SK-N-DZ (cell line): ENCODE results near the gene DLG1.

Experiments used
- DNase-seq: peaks from one replicate; pipeline ENCODE4 v3.0.0-alpha.2; 2015; ENCODE audit warnings: low spot score

The DLG1 gene

DNA sequence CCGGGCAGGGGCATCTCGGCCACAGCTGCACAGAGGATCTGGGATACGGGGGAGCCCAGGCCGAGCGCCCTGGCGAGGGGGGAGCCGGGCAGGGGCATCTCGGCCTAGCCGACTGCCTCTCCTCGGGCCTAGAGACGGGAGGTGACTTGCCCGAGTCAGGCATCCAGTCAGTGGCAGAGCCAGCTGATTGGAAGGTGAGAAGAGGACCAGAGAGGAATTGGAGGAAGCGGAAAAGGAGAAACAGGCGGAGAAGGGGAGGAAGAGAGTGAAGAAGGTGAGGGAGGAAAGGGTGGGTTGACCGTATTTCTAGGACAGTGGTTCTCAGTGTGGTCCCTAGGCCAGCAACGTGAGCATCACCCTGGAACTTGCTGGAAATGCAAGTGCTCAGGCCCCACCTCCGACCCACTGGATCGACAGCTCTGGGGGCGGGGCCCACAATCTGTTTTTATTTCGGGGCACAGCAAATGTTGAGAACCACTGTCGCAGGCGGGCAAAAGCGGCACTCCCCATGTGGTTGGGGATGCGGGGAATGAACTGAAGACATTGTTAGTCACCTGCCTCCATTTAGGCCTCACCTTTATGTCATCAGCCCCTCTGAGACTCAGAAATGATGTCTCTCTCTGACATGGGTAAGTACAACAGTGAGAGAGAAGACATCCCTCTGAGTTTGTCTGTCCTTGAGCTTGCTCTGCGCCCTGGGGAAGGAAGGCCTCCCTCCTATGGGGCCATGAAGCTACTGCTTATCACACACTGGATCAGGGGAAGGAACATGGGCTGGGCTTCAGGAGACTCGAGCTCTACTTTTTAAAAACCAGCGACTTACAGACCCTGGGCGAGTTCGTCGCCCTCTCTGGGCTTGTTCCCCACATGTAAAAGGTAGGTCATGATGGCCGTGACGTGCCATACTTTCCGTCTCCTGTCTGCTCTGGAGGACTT is 267.8 kb downstream of the DLG1 start:
- no peak for DNase-seq

DNA sequence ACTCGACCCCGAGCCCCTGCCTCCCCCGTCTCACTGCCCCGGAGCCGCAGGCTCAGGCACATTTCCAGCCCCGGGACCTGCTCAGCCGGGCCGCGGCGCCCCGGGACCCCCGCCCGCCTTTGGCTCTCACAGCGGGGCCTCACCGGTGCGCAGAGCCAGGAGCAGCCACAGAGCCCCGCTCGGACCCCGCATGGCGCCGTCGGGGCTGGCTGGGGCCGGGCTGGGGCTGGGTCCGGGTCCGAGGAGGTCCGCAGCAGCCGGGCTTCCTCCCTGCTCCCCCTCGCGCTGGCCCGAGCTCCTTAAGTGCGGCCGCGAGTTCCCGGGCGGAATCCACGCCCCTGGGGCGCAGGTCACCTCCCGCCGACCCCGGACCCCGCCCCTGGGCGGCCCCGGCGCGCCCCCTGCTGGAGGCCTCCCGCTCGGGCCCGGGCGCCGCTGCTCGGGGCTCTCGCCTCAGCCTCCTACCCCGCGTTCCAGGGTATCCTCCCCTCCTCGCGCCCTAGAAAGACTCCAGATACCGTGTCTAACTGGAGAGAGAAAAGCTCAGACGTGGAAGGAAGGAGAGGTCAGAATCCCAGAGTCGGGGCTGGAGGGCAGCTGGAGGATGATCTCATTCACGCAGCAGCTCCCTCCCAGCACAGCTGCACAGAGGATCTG is 268.8 kb downstream of the DLG1 start, which contains the start of gene MELTF:
TSS of gene MELTF (minus strand) at position 307 of the 657 bp plus-strand sequence. CDS start at position 192, 115 bp downstream.
- peak; percentile 75 for DNase-seq

- DNase-seq: no peak
Observed at GRCh38 chr3:197028728-197029510, 269.5 kb downstream of the DLG1 start.

DNA sequence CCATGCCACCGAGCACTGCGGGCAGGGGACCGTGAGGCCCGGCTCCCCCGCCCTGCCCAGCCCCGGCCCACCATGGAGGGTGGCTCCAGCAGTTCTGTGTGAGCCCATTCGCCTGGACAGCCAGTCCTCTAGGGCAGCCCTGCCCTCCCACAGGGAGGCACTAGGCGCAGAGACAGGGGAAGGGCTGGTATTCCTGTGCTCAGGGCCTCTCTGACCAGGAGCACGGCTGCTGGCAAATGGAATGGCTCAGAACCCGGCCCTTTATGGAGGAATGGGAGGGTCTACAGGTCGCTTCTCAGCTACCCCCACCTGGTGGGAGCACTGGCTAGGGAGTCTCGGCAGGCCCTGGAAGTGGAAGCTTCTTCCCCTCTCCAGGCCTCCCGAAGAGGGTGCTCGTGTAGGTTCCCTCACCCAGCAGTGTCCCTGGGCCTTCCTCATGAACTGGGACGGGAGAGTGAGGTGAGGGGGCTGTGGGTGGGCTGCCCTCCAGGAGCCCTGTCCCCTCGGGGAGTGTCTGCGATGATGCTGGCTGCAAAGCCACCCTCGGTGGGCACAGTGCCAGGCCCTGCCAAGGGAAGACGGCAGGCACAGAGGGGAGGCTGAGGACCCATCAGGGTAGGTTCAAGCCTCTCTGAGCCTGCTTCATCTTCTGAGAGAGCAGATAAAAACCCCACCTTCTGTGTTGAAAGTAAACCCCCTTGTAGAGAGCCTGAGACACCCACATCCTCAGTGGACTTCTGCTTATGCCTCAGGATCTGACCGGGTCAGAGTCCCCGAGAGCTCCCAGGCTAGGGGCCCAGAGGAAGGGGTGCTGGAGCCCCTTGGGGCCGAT is 270.3 kb downstream of the DLG1 start:
- DNase-seq: no peak

DNA sequence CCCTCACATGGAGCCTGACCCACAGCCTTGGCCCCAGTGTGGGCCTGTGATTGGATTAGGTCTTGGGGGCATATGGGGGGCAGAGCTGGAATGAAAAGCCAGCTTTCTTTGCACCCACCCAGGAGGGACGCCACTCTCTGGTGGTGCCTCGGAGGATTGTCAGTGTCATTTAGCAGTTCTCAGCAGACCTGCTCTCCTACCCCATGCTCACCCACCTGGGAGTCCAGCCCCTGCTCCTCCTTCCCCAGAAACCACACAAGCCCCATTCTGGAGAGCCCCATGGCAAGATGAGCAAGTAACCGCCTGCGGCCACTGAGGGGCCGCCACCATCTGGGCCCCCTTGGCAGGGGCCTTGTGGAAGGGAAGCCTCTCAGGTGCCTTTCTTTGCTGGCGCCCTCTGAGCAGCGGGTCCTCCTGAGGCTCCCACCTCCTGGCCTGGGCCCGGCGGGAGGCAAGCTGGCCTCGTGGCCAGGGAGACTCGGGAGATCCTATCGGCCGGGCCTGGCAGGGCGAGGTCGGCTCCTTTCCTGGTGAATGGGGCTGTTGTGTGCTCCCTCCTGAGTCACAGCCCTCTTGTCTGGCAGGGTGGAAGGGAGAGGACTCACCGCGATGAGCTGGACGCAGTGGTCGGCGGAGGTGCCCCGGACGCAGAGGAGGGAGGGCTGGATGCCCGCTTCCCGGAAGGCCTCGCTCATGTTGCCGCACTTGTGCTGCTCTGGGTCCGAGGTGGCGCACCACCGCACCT is 271.1 kb downstream of the DLG1 start:
- no peak for DNase-seq

GRCh38 chr3:197026481-197026866 is 271.9 kb downstream of the DLG1 start:
- DNase-seq: peak; percentile 63

DNA sequence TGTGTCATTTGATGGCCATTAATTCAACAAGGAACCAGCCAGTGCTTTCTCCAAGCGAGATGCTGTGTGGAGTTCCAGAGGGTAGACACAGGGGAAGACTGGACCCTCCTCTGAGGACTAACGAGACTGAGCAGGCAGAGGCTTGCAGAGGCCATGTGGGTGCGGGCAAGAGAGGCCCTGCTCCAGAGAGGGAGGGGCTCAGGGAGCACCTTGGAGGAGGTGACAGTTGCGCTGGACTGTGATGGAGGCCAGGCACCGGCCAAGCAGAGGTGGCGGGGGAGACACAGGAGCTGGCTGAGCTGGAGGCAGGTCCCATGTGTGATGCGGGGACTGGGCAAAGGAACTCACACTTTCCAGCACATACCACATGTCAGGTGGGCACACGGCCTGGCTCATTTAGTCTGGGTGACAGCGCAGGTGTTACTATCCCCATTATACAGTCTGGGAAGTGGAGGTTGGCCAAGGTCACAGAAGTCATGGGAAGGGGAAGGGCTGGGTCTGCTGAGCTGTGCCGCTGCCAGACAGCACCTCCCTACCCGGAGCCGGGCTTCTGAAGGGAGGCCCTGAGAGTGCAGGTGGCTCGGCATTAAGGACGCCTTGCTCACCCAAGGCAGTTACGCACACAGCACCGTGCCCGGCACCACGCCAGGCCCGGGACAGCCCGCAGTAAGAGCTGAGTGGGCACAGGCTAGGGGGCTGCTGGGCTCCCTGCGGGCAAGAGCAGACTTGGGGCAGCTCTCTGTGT is 272.5 kb downstream of the DLG1 start:
- peak; percentile 75 for DNase-seq

DNA sequence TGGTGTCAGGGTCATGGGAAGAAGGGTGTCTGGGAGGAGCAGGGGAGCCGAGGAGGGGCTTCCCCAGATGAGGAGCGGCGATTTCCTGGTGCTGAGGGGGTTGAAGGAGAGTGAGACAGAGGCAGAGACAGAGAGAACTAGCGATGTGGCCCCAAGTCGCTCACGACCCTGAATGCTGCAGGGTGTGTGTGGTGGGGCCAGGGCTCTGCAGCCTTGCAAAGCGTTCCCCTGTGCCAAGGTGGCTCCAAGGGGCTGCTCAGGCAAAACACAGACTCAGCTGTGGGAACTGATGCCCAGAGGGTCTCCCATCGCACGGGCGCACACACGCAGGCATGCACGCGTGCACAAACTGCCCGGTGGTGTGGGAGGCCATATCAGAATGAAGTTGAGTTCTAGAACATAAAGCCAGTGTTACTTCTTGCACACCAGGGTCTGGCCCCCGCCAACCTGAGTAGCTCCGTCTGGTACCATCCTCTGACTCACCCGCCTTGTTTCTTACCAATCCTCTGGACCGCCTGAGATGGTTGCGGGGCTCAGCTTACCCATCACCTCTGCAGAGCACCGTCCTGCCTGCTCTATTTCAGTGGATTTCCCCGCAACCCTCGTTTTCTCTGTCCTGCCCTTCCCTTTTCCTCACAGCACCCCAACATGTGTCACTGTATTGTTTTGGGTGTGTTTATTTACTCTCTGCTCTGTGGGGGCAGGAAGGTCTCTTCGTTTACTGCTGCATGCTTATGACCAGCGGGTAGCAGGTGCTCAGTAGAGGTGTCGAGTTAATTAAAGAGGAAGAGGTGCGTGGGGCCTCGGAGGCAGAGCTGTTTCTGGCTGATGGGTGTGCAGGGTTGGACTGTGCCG is 273.3 kb downstream of the DLG1 start:
- DNase-seq: no peak

- no peak for DNase-seq
Observed at GRCh38 chr3:197023998-197024651, 274.3 kb downstream of the DLG1 start.

DNA sequence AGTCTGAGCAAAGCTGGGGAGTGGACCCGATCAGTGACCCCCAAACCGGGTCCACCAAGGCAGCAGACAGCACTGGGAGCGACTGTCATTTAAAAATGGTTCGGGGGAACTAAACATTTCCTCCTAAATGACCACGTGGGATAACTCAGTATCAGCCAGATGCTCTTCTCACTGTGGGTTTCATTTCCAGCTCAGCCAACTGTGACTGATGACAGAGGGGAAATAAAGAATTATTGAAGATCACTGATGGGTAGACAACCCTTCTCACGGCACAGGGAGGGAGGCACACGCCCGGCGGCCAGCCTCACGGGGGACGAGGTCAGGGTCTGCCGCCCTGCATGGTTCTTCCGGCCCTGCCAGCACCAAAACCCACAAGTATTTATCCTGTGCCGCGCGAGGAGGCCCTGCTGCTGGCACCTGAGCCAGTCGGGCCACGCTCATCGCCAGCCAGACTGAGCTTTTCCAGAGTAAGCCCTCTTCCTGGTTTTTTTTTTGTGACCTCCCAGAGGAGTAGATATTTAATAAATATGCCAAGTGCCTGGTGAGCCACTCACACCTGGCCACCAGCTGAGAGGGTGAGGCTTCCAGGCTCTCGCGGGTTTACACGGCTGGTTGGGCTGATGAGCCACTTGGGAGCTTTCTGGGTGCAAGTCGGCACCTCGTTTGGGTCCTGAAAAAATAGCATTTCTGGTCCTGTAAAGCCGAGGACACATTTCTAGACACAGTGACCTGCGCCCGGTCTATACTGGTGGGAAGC is 275.0 kb downstream of the DLG1 start:
- DNase-seq: no peak

- DNase-seq: no peak
Observed at GRCh38 chr3:197022405-197023231, 275.8 kb downstream of the DLG1 start.

- DNase-seq: no peak
Observed at GRCh38 chr3:197021729-197022404, 276.5 kb downstream of the DLG1 start.

GRCh38 chr3:197021231-197021630 is 277.2 kb downstream of the DLG1 start:
- DNase-seq: no peak

GRCh38 chr3:197019535-197019934 is 278.9 kb downstream of the DLG1 start:
- DNase-seq: no peak

- no peak for DNase-seq
Observed at GRCh38 chr3:197019021-197019420, 279.4 kb downstream of the DLG1 start.

DNA sequence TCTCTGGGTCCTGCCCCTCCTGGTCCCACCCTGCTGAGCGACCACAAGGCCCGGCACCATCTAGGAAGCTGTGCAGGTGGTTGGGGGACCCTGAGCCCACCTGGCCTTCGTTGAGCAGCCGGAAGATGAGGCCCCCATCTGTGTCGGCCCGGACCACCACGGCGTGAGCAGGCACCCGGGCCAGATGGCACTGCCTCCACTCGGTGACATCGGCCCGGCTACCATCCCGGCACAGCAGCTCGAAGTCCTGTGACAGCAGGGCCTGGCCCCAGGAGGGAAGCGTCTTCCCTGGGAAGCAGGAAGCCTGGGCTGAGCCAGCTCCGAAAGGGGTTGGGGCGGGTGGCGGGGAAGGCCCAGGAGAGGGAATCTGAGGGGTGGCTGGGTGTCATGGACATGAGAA is 281.4 kb downstream of the DLG1 start:
- no peak for DNase-seq
